Islet of Langerhans (tissue), 1 donor: ENCODE data around the gene STK32C.

Source experiments
- FAIRE-seq: peaks from one replicate; lab custom pipeline; 2011; peaks lifted over from hg19 to GRCh38; lab: Jason Lieb, UNC

STK32C gene

DNA sequence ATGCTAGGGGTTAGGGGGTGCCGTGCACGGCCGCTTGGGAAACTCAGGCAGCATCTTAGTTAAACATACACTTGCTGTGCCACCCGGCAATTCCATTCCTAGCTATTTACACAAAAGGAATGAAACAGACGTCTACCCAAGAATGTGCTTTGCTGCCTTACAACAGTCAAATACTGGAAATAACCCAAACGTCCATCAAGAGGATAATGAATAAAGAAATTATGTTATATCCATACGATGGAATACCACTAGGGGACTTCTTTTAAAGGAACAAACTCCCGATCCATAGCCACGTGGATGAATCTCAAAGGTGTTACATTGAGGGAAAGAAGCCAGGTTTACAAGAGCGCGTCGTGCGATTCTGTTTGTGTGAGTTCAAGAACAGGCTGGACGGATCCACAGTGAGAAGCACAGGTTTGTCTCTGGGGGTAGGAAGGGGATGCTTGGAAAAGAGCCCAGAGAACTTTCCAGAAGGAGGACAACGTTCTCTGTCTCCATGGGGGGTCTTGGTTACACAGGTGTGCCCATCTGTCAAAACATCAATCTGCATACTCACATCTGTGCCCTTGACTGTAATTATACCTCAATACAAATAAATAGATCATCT, 41.8 kb downstream of the STK32C start:
- no peak for FAIRE-seq

DNA sequence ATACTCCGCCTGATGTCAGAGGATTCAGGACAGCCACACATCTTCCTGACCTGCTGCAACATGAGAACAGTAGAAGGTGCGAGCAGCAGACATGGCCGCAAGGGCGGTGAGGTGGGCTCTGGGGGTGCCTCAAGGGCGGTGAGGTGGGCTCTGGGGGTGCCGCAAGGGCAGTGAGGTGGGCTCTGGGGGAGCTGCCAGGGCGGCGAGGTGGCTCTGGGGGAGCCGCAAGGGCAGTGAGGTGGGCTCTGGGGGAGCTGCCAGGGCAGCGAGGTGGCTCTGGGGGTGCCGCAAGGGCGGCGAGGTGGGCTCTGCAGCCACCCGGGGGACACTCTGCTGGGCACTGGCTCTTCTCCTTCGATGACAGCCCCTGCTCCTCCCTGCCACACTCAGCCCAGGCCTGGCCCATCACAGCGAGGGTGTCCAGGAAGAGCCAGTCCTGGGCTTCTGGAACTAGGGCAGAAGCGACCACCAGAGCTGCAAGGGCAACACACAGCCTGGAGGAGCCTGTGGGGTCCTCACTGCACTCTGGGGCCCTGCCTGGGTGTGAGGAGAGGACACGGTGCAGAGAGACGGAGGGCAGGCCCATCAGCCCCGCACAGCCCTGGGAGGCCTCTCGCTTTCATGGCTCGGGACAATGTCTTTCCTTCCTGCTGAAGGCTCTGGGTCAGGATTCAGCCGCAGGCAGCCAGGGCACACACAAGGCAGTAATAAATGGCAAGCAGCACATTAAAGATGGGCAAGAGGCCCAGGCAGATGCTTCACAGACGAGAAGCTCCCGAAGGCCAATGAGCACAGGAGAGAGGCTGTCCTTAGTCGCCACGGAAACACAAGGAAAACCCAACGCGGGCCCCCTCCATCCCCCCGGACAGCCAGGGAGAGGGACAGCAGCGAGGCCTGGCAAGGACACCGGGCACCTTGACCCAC, 42.5 kb downstream of the STK32C start:
- FAIRE-seq: no peak

DNA sequence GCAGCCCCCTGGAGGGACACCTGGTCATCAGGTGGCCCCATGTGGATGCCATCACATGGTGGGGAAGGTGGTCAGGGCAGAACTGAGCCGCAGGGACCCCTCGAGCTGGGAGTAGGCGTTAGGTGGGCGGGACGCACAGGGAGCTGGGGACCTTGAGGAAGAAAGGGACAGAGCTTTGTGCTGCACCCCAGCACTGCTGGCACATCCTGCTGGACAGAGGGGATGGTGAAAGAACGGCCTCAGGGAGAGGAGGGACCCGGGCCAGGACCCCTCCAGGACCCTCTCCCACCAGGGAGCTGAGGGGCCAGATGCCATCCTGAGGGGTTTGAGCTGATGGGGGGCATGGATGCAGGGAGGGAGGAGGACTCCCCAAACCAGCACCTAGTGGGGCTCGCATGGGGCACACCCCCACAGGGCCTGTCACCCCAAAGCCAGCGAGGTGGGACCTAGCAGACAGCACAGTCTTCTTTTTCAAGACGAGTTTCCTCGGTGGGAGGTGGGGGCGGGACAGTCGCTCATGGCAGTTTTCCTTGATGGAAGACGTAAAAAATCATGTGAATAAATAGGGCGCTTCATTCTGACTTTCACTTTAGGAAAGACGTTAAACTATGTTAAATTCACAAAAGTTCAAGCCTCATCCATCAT, 43.3 kb downstream of the STK32C start:
- no peak for FAIRE-seq

DNA sequence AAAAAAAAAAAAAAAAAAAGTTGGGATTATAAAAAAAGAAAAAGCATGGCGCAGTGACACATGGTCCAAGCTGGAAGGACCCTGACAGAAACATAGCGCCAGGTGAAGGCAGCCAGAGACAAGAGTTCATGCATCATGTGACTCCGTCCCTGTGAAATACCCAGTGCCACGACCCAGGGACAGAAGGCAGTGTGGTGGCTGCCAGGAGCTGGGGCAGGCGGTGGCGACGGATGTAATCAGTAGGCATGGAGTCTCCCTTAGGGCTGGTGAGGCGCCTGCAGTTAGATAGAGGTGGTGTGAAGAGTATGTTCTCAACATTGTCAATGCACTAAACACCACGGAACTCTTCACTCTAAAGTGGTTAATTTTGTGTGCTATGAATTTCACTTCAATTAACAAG, 43.9 kb downstream of the STK32C start:
- FAIRE-seq: no peak

DNA sequence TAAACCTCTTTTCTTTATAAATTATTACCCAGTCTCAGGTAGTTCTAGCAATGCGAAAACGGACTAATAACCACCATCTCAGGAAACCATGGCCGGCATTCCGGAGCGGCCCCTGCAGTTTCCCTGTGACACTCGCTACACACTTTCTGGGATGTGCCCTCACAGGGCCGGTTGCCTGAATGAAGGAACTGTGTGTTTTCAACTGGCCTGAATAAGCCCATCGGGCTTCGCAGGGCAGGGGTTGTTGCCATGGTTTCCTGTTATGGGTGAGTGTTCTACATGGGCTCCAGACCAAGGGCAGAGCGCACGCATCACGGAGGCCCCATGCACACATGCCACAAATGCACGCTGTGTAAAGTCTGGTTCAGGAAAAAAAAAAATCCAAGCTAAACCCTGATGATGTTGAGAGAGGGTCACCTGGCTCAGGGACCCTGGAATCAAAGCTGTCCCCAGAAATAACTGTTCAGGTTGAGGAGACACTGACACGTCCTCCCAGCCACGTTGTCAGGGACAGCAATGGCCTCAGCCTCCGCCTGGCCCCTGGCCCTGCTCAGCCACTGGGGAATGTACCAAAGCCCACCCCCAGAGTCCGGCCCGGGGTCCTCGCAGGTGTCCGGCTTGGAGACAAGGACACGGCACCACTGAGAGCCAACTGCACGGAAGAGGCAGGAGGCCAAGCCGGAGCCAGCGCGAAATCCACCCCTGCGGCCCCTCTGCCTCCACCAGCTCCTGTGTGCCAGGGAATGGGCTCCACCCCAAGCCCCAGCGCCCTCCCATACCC, 47.9 kb downstream of the STK32C start:
- no peak for FAIRE-seq

DNA sequence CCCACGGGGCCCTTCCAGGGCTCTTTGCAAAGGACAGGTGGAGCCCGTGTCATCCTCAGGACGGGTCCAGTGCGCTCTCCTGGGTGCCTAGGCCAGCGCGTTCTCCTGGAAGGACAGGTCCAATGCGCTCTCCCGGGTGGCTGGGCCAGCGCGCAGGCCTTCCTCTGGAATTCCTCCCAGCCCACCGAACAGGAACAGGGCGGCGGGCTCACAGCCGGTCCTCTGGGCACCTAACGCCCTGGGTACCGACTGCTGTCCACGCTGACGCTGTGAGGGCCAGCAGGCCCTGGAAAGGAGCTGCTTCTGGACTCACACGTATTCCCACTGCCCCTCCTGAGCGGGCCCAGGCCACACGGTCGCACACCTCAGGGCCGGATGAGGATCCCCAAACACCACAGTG, 49.3 kb downstream of the STK32C start:
- no peak for FAIRE-seq

DNA sequence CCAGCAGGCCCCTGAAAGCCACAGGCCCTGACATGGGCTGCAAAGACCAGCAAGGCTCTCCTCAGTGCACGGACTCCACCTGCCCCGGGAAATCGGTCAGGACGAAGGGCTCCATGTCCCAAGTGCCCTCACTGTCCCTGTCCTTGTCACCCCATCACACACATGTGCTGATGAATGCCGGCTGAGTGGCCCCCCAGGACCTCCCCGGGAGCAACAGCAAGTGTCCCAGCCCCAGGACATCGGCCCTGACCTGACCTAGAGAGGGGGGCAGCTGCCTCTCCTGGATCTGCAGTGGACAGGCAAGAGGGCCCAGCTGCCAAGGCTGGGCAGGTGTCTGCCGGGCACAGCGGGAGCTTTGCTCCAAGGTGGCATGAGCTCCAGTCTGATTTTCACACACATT, 49.8 kb downstream of the STK32C start:
- FAIRE-seq: no peak

DNA sequence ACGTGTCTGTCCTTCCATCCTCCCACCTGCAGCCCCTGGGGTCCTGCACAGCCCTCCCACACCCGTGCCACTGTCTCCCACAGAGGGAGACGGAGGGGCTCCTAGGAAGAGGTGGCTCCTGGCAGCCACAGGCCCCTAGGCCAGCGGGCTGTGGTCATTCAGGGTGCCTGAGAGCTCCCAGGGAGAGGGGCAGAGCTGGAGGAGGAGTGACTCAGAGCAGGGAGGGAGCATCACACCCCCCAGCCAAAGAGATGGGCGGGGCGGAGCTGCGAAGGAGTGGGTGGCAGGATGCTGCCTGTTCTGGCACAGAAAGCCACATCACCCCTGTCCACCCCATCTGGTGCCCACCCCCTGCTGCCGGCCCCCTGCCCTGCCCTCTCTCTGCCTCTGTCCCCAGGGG, 50.5 kb downstream of the STK32C start:
- FAIRE-seq: no peak

DNA sequence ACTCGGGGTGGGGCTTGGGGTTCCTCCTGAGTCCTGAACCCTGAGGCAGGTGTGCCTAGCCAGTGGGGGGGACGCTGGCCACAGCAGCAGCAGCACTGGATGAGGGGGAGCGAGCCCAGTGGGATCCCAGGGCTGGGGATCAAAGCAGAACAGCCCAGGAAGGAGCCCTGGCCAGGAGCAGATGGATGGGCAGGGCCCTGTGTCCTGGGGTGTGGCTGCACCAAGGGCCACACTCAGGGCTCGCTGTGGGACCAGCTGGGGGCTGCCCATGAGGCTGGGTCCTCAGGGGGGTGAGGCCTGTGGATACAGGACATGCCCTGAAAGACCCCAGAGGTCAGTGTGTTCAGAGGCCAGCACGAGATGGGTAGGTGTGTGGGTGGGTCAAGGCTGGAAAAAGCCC, 50.9 kb downstream of the STK32C start:
- no peak for FAIRE-seq

DNA sequence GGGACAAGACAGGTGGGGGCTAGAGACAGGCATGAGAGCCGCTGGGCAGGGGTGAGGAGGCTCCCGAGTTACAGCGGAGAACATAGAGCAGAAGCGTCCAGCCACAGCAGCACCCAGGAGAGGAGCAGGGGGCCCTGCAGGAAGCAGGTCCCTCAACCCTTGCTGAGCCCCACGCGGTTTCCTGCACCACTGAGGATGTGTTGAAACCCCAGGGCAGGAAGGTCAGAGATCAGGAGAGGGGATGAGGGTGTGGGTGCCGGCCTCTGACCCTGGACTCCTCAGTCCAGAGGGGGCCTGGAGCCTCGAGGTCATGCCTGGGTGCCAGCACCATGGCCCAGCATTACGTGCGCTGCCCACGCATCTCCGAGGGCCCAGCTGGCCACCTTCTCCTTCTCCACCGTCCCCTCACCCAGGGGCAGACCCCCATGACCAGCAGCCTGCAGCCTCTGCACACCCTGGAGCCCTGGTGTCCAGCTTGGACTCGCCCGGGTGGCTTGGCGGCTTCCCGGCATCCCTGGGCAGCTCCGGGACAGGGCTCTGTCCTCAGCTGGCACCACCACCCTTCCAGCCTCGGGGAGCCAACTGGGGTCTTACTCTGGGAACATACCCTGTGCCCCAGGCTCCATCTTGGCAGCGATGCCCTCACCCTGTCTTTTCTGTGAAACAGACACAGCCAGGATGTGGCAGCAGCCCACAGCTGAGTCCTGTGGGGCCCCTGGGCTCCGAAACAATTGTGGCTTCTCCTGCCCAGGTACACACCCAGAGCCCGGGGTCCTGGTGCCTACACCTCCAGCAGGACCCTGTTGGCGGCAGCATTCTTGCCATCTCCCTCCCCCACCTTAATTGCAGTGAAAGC, 52.0 kb downstream of the STK32C start:
- no peak for FAIRE-seq

DNA sequence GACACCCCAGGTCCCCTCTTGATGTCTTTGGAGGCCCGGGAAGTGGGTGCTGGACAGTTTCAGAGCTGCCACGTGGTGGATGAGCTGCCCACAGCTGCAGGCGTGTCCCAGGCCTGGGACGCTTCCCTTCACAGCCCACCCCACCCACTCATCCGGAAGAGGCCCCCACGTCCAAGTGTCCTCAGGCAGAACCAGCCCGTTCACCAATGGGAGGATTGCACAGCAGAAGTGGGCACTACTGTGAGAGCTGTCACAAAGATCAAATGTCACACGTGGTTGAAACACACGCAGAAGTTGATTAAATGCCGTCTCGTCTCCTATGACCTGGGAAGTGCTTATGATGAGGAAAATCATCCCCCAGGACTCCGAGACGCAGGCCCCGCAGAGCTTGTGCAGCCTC, 52.9 kb downstream of the STK32C start:
- FAIRE-seq: no peak

DNA sequence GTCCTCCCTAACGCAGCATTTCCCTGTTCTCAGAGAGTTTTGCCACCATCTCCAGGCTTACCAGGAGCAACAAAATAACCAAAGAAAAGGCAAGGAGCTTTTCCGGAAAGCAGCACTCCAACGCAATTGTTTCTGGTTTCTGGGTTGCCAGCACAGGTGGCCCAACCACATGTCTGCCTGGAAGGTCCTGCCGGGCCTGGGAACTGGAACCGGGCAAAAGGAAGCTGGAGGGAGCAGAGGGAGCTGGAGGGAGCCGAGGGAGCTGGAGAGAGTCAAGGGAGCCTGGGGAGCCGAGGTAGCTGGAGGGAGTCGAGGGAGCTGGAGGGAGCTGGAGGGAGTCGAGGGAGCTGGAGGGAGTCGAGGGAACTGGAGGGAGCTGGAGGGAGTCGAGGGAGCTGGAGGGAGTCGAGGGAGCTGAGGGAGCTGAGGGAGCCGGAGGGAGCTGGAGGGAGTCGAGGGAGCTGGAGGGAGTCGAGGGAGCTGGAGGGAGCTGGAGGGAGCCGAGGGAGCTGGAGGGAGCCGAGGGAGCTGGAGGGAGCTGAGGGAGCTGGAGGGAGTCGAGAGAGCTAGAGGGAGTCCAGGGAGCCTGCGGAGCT, 54.6 kb downstream of the STK32C start:
- no peak for FAIRE-seq

DNA sequence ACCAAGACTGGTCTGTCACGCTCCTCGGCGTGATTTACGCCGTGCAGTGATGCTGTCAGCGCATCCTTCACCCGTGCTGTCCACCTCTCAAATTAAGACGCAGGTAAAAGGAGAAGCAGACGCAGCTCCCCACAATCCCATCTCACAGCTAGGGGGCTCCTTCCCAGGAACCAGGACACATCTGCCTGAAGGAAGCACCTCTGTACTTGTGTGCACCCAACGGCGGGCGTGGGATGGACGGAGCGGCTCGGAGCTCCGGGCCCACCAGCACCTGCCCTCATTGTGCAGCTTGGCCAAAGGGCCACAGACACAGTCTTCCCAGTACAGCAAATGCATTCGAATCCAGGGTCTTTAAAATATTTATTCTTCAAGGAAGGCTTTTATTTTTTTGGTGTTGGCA, 55.3 kb downstream of the STK32C start:
- FAIRE-seq: no peak

DNA sequence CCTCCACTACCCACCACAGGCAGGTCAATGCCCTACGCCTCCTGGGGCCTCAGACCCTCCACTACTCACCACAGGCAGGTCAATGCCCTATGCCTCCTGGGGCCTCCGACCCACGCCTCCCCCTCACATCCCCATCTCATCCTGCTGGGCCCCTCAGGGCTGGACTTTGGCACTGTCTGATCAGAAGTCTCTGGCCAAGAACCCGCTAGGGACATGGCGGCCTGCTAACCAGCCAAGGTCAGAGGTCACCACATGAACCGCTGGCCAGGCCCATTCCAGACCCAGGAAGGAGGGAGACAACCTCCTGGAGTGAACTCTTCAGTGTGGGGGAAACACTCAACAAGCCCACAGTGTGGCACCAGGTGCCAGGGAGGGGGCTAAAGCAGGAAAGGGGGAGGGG, 55.8 kb downstream of the STK32C start:
- no peak for FAIRE-seq

DNA sequence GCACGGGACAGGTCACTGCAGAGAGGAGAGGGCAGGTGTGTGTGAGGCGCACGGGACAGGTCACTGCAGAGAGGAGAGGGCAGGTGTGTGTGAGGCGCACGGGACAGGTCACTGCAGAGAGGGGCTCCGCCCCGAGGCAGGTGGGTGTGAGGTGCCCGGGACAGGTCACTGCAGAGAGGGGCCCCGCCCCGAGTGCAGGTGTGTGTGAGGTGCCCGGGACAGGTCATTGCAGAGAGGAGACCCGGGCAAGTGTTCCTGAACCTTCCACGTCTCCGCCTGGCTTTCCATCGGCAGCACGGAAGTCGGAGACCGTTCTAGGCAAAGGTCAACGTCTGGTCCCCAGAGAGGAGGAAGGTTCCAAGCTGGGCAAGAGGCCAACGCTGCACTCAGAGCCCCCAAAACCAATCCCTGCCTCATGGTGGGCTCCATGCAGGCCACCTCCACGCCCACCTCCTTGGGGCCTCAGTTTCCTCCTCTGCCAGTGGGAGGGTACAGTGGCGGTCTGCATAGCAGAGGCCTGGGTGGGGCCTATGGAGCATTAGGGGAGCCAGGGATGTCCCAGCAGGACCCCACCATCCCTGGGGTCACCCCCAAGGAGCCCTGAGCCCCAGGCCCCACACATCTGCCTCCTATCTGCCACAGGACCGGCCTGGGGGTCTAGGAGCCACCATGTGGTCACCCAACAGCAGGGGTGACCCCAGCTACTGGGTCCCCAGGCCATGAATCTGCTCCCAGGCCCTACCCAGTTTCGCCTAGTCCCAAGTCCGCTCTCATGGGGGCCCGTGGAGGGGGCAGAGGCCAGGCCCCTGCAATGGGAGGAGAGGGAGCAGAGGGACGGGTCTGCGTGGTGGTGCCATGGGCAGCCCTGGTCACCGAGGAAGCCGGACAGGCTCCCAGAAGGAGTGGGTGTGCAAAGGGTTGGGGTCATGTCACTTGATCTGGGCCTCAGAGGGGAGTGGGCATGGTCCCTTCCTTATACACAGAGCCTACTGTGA, 57.0 kb downstream of the STK32C start:
- FAIRE-seq: no peak

DNA sequence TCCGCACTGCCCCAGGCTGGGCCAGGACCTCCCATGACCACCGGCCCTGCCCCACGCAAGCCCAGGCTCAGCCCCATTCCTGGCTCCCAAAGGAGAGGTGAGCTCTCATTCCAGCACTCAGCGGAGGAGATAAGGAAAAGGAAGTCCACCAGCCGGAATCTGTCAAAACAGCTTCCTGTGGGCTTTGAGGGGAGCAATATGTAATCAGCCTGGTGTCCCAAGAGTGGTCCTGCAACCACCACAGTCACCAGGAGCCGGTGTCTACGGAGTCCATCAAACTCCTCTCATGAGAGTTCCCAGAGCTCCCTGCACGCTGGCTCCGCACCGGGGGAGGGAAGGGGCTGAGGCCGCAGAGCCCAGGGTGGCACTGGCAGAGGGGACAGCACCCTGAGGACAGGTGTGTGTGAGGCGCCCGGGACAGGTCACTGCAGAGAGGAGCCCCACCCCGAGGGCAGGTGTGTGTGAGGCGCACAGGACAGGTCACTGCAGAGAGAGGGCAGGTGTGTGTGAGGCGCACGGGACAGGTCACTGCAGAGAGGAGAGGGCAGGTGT, 57.9 kb downstream of the STK32C start:
- no peak for FAIRE-seq

DNA sequence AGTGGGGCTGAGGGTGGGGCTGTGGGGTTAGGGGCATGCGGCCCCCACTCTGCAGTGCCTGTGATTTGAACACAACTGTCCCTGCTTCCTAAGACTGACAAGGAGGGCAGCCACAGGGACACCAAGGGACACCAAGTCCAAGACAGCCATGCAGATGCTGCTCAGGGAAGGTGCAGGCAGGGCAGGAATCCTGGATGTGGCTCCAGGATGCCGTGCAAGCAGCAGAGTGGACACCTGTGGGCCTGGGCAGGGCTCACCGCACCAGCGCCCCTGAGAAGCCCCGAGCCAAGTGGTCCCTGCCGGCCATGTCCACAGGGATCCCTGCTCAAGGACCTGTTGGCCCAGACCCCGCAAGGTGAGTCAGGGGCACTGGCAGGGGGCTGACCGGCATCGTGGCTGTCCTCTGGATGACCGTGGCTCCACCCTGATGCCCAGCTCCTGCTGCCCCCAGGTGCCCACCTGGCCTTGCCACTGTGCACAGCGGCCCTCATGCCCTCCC, 58.5 kb downstream of the STK32C start:
- no peak for FAIRE-seq

DNA sequence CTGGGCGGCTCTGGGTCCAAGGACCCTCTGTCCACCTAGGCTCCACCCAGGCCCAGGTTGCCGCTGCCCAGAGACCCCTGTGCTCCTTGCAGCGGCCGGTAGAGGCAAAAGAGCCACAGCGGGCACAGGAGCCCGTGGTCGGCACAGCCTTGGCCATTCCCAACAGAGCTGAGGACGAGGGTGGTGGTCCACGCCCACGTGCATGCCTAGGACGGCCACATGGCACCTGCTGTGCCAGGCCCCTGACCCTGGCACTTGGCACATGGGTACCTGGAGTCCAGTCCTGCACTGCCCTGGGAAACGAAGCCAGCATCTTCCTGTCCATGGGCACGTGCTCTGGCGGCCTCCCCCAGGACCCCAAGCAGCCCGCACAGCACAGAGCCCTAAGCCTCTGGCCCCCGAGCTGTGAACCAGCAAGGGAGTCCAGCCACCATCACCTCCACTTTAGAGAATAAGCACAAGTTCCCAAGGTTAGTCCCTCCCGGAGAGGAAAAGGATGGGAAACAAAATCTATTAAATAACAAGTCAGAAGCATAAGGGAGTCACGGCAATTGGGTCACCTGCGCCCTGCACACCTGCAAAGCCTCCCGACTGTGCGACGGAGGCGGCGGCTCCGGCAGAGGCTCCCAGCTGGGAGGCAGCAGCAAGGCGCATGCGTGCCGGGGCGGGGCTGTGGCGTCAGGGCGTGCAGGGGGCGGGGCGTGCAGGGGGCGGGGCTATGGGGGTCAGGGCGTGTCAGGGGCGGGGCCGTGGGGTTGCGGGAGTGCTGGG, 59.1 kb downstream of the STK32C start:
- no peak for FAIRE-seq

DNA sequence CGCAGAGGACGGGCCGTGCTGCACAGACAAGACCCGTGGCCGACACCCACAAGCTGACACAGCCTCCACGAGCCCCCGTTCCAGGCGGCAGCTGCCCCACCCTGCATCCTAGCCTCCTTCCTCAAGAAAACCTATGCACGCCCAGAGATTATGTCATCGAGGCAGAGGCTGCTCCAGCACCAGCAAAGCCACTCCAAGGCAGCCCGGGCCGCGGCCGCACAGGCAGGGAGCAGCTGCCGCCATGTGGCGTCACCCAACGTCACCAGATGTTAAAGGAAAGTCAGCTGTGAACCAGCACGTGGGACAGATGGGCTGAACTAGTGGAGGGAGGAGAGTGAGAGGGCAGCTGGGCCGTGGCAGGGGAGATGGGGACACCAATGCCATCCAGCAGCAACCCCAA, 59.8 kb downstream of the STK32C start:
- no peak for FAIRE-seq
